SH-SY5Y (cell line): Measurements from ENCODE around the gene TRIM9.
A peak's percentile ranks its signal among the peaks of the same experiment; 100 is the strongest.

Experiments used
- GATA2 ChIP-seq: IDR thresholded peaks from 2 replicates; pipeline ENCODE4 v1.6.1; 2011; ENCODE audit warnings: mild to moderate bottlenecking, low read depth, low read length
- GATA3 ChIP-seq: IDR thresholded peaks from 2 replicates; pipeline ENCODE4 v1.6.1; 2011; ENCODE audit warnings: low read depth, mild to moderate bottlenecking, low read length, moderate library complexity

Gene TRIM9

DNA sequence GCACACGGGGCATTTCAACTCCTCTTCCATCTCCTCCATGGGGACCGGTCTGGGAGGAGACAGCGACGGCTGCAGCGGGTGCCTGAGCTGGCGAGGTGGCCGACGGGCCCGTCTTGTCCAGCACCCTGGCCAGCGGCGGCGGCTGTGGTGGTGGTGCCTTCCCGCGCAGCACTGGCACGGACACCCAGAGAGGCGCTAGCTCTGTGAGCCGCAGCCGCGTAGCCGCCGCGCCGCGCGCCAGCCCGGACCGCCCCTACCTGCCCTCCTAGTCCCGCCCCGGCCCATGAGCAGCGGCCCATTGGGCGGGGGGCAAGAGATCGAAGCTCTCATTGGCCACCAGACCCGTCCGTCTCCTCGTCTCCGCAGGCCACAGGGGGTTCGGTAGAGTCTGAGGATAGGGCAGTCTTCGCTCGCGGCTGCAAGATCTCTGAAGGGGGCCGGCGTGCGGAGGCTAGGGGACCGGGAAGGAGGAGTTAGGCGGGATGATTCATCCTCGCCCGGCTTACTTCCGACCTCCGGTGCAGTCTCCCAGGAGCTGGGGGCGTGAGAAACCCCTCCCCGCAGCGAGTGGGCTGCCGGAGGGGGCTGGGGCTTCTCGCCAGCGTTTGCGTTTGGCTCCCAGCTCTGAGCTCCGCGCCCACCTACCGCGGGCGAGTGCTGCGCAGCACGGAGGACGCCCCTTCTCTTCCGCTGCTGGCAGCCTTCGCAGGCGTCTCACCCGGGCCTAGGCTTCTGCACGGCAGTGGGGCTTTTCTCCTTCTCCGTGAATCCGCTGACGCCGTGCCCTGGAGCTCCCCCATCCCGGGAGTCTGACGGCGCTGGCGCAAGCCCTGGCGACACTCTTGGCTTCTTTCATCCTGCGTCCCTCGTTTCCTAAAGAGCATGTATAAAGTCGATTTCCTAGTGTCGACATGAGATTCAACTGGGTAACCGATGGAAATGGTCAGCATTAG is at the start of gene TRIM9:
TSS of gene TRIM9 (minus strand) at position 205 of the 953 bp plus-strand sequence. CDS start at position 39, 166 bp downstream.
- TF ChIP-seq GATA2 (no peak), GATA3 (no peak)

DNA sequence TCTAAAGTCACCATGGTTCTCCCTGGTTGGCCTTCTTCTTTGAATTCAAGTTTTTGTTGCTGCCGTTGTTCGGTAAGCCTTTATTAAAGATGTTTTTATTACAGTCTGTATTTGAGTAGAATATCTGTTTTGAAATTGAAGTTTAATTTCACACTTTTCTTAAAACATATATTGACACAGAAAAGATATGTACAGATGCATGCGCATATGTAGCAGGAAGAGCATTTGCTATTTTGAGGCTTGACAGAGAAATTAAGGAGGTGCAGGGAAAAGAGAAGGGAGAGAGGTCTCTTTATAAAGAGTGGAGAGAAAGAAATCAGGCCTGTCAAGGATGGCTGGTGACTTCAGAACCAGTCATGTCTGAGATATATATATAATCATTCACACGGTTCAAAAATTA is 46.0 kb upstream of the TRIM9 start:
- TF ChIP-seq GATA2 (no peak), GATA3 (no peak)

DNA sequence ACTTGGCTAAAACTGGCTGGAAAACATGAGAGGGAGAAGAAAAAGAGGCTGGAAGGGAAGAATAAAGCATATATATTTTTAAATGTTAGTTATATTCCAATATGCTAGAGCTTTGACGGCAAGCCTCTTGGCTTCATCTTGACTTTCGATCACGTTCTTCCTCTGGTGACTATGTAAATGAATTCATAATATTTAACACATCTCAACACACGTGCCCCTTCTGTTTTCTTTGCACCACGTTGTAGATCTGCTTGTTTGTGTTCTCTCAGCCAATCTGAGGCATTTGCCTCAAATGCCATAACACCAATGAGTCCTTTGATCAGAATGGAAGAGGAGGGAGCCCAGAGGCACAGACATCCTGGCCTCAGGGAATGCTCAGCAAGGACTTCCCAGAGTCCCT is 45.4 kb upstream of the TRIM9 start:
- TF ChIP-seq GATA3 (no peak), GATA2 (no peak)

DNA sequence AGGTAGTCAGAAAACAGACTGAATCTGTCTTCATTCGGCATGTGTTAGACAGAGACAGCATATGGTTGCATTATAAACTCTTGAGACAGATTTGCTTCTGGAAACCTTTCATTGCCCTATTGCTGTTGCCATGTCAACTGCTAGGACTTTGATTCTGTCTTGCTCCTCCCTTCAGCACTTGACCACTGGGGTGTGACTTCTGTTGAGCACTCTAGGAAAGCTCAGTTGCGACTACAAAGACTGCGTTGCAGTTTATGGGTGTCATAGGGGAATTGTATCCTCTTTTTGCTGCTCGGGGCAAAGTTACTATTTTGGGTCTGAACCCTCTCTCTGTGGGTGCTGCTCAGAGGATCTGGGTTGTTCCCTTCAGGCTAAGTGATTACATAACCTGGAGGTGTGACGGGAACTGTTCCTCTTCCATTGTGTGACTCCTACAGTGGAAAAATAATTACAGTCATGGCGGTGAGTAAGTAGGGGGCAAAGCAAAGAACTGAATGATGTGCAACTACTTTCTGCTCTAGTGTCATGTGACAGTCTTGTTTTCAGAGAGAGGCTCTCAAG is 44.3 kb upstream of the TRIM9 start:
- TF ChIP-seq GATA3 = no peak
- no peak for TF ChIP-seq GATA2

GRCh38 chr14:51138404-51139103 is 43.6 kb upstream of the TRIM9 start:
- TF ChIP-seq GATA3 = peak; percentile 52; the same call in 1 of the 2 replicates
- no peak for TF ChIP-seq GATA2

- no peak for TF ChIP-seq GATA3
- TF ChIP-seq GATA2 = no peak
Measured at GRCh38 chr14:51131516-51131915, 36.6 kb upstream of the TRIM9 start.

- no peak for TF ChIP-seq GATA3
- no peak for TF ChIP-seq GATA2
Measured at GRCh38 chr14:51129130-51129529, 34.2 kb upstream of the TRIM9 start.

DNA sequence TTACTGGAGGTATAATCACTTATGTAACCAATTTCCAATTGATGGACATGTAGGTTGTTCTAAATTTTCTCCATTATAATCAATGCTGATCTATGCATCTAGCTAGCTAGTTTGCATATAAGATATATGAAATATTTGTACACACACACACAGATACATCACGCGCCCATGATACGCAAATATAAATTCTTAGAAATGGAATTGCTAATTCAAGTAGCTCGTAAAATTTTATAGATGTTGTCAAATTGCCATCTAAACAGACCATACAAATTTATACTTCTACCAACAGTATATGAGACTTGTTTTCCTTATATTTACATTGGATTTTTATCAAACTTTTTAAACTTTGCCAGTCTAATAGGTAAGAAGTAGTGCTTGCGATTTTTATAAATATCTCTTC is 29.1 kb upstream of the TRIM9 start:
- TF ChIP-seq GATA2 (no peak), GATA3 (no peak)

GRCh38 chr14:51121096-51121495 is 26.2 kb upstream of the TRIM9 start:
- TF ChIP-seq GATA3 (no peak), GATA2 (no peak)

GRCh38 chr14:51119411-51120051 is 24.6 kb upstream of the TRIM9 start:
- TF ChIP-seq GATA2 = no peak
- TF ChIP-seq GATA3 = no peak

DNA sequence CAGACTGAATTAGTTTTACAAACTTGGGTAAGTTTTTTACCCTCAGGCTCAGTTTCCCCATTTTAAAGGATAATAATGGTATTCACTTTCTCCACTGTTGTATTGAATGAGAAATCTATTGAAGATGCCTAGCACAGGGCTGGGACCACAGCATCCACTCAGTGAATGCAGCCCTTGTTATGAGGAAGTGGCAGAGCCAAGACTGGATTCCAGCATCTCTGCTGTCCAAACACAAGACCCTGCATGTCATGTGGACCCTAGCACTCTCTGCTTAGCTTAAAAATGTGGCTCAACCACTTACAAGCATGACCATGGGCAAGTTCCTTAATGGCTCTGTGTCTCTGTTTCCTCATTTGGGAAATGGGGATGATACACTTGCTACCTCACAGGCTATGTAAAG is 24.1 kb upstream of the TRIM9 start:
- TF ChIP-seq GATA3 = no peak
- no peak for TF ChIP-seq GATA2

DNA sequence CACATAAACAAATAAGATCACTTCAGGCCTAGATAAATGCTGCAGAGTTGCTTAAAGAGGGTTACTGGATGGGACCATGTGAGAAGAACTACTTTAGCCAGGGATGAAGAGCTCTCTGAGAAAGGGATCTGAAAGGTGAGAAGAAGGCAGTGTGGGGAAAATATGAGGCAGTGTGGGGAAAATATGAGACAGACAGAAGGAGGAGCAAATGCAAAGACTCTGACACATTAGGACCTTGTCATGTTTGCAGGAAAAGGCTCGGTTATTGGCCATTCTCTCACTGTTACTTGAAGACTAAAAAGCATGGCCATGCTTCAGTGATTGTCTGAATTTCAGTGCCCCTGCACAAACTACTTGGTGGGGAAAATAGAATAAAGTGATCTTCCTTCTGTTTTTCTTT is 22.7 kb upstream of the TRIM9 start:
- TF ChIP-seq GATA3 (no peak), GATA2 (no peak)

GRCh38 chr14:51116682-51117081 is 21.8 kb upstream of the TRIM9 start:
- TF ChIP-seq GATA3 = no peak
- TF ChIP-seq GATA2 = no peak

GRCh38 chr14:51109651-51110050 is 14.7 kb upstream of the TRIM9 start:
- TF ChIP-seq GATA3 = no peak
- TF ChIP-seq GATA2 = no peak

DNA sequence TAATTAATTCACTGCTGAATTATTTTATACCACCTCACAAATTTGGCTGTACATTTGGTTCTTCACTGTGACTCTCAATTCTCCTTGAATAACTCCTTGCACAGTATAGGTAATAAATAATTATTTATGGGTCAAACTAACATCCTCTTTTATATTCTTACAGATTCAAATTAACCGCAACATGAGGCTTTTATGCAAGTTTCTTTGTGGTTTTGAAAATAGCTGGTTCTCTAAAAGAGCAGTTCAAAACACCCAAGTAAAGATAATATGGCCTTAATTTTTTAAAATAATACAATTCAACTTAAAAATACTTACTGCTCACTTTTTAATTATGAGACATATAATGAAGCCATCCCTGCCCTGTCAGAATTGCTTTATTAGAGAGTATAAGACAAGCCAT is 12.9 kb upstream of the TRIM9 start:
- no peak for TF ChIP-seq GATA3
- TF ChIP-seq GATA2 = no peak
